ENCODE results near the gene OSBPL9. TPM values are rescaled to one million over a fixed set of nuclear protein-coding genes. Genes with fewer than 3 reads are reported as not detected.

Gene OSBPL9, protein sequence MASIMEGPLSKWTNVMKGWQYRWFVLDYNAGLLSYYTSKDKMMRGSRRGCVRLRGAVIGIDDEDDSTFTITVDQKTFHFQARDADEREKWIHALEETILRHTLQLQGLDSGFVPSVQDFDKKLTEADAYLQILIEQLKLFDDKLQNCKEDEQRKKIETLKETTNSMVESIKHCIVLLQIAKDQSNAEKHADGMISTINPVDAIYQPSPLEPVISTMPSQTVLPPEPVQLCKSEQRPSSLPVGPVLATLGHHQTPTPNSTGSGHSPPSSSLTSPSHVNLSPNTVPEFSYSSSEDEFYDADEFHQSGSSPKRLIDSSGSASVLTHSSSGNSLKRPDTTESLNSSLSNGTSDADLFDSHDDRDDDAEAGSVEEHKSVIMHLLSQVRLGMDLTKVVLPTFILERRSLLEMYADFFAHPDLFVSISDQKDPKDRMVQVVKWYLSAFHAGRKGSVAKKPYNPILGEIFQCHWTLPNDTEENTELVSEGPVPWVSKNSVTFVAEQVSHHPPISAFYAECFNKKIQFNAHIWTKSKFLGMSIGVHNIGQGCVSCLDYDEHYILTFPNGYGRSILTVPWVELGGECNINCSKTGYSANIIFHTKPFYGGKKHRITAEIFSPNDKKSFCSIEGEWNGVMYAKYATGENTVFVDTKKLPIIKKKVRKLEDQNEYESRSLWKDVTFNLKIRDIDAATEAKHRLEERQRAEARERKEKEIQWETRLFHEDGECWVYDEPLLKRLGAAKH
- 100 to 1,000 TPM in 5 of 8 experiments, 10 to 100 TPM in 3; 76.6 to 116 (median 106) TPM for total RNA-seq

DNA sequence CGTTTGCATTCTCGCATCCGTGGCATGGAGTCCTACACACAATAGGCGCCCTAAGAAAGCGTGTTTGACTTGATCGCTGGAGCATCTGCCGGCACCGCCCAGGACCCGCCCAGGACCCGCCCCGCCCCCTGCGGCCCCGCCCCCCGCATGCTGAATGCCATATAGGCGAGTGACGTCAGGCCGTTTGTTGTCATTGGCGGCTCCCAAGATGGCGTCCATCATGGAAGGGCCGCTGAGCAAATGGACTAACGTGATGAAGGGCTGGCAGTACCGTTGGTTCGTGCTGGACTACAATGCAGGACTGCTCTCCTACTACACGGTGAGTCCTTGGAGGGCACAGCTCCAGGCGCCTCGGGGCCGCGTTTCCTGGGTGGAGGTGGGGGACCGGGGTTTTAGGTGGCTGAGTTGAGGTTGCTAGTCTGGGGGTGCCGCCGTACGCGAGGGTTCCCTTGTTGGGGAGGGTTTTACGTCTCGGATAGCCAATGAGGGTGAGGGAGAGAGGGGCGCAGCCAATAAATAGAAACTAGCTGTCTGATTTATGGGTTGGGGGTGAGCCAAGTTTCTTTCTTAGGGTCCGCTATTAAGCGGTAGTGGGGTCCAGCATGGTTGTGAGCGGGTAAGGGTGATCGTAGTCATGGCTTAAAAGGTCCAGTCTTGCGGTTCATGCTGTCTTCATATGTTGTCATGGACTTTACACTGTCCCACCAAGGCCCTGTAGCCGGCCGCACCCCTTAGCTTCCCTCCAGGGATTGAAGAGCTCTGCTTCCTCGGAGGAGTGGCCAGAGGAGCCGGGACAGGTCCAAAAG is at the start of gene OSBPL9:
Gene OSBPL9, plus strand, starts transcription at position 190 of the 806 bp plus-strand sequence. Its CDS starts 19 bp downstream, at position 209.
- in situ Hi-C loops (cut with MboI; ENCODE audit: low pct_unique_long_range_greater_than_20kb in 2 of 9, low sequenced_read_pairs in 9 of 9, unreplicated experiment in 9 of 9) = no loop called here
- H3K4me1 ChIP-seq (replicated peaks in 1 of 2) = peaks cover 10 to 20% of the 10 kb centered on the region in 2 donors
- H3K4me3 ChIP-seq = peak within 1 kb of the TSS; percentile 89 to 98 (median 95)
- H3K27ac ChIP-seq = peak within 1 kb of the TSS; percentile 95 to 98
- WGBS, 10 experiments = 0 to 3% (median 0%) methylated on average over 1 to 24 of the region's 45 CpGs
- ATAC-seq (replicated peaks in 6 of 8) = peak; percentile 88 to 98 (median 97)

DNA sequence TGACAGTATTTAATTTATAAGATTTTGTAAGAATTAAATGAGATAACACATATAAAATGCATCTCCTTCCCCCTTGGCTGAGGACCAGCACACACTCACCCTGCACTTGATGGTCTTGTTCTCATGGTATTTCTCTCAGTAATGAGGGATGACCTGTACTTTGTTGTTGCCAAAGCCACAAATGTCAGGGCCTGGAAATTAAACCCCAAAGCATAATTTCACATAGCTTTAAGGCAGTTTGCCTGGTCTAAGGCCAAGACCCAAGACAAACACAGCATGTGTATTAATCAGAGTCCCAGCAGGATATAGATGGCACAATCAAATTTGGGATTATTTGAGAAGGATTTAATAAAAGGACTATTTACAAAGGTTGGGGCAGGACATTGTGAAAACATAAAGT is 49.2 kb upstream of the OSBPL9 start:
- Histone ChIP-seq H3K4me1 (replicated peaks in 1 of 2) (no peaks in the 10 kb centered on the region), H3K27ac (no peak overlapping the region), H3K4me3 (no peak overlapping the region)
- no peak for ATAC-seq (replicated peaks in 6 of 8)
- in situ Hi-C loops (cut with MboI; ENCODE audit: low pct_unique_long_range_greater_than_20kb in 2 of 9, low sequenced_read_pairs in 9 of 9, unreplicated experiment in 9 of 9) = no loop called here

DNA sequence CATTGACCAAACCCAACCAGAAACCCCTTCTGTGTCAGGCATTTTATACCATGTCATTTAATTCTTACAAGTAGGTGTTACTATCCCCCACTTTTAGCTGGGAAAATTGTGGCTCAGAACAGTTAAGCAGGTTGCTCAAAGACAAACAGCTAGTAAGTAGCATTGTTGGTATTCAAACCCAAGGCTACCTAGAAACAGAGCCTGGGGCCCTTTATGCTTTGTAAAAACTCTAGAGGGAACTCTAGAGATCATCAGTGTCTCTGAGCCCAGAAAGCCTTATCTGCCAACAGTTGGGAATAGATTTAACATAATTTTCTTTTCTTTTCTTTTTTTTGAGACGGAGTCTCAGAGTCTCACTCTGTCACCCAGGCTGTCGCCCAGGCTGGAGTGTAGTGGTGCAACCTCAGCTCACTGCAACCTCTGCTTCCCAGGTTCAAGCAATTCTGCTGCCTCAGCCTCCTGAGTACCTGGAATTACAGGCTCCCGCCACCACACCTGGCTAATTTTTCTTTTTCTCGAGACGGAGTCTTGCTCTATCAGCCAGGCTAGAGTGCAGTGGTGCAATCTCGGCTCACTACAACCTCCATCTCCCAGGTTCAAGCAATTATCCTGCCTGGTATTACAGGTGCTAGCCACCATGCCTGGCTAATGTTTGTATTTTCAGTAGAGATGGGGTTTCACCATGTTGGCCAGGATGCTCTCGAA is 48.5 kb upstream of the OSBPL9 start:
- no peaks in the 10 kb centered on the region for H3K4me1 ChIP-seq (replicated peaks in 1 of 2)
- no peak overlapping the region for H3K27ac ChIP-seq
- WGBS, 10 experiments = 73 to 100% (median 88%) methylated on average over 2 to 7 of the region's 7 CpGs; no CpG with 5 or more reads in 4 of the 10 experiments
- in situ Hi-C loops (cut with MboI; ENCODE audit: low pct_unique_long_range_greater_than_20kb in 2 of 9, low sequenced_read_pairs in 9 of 9, unreplicated experiment in 9 of 9) = no loop called here
- no peak overlapping the region for H3K4me3 ChIP-seq
- ATAC-seq (replicated peaks in 6 of 8) = no peak

DNA sequence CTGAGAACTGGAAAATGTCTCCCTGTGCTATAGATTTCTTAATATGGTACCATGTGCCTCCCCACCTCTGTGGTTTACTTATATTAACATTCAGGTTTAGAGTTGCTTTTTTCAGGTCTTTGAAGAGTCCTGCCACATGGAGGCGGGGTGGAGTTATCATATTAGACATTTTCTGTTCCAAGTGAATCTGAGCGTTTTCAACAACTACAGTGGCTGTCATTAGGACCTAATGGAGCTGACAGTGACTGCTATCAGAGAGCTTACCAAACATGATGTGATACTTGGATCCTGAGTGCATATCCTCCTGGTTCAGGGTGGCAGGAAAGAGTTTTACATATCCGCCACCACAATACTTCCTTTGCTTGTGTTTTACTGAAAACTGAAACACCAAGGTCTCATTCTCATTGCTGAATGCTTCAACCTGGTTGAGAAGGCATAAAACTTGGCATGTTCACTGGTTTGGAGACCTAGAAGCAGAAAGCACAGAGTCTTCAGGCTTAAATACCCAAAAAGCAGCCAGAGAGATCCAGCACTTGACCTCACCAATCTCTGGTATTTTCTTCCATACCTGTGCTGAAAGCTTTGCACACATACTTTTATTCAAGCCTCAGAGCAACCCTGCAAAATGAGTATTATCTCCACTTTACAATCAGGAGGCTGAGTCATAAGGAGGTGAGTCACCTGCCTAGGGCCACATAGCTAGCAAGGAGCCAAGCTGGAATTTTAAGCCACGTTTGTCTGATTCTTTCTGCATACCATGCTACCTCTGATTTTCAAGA is 47.4 kb upstream of the OSBPL9 start:
- in situ Hi-C loops (cut with MboI; ENCODE audit: low pct_unique_long_range_greater_than_20kb in 2 of 9, low sequenced_read_pairs in 9 of 9, unreplicated experiment in 9 of 9) = no loop called here
- peak; percentile 44 to 88 (median 72) for ATAC-seq (replicated peaks in 6 of 8)

DNA sequence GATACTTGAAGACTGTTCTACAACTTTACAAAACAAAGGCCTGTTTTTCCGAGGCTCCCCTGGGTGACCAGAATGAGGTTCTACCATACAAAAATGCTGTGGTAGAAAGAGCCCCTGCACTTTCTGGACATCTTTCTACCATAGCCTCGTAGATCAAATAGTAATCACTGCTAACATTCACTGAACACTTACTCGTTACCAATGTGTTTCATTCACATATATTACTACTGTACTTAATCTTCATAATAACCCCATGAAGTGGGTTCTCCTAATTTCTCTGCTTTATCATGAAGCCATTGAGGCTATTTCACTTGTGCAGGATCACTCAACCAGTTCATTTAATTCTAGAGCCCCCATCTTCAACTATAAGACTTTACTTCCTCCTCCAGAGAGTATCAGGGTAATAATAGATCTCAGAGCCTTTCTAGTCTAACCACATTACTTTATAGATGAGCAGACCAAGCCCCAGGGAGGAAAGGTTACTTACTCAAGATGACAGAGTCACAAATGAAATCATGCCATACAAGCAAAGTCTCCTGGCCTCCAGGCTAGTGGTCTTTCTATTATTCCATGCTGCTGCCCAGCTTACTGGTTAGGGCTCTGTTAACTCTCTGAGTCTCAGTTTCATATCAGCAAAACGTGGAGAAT is 46.7 kb upstream of the OSBPL9 start:
- ATAC-seq (replicated peaks in 6 of 8) = no peak
- H3K4me1 ChIP-seq (replicated peaks in 1 of 2) = no peaks in the 10 kb centered on the region
- no peak overlapping the region for H3K27ac ChIP-seq
- in situ Hi-C loops (cut with MboI; ENCODE audit: low pct_unique_long_range_greater_than_20kb in 2 of 9, low sequenced_read_pairs in 9 of 9, unreplicated experiment in 9 of 9) = no loop called here
- H3K4me3 ChIP-seq = no peak overlapping the region
- WGBS, 10 experiments = 33 to 100% (median 68%) methylated on average over 1 to 4 of the region's 4 CpGs; no CpG with 5 or more reads in 1 of the 10 experiments

More for the DNA sequence above, 47.4 kb upstream of the OSBPL9 start:
- no peak overlapping the region for H3K4me3 ChIP-seq
- H3K4me1 ChIP-seq (replicated peaks in 1 of 2) = no peaks in the 10 kb centered on the region
- 0 to 82% (median 57%) methylated on average over 1 to 4 of the region's 4 CpGs; no CpG with 5 or more reads in 1 of the 10 experiments for WGBS, 10 experiments
- no peak overlapping the region for H3K27ac ChIP-seq

DNA sequence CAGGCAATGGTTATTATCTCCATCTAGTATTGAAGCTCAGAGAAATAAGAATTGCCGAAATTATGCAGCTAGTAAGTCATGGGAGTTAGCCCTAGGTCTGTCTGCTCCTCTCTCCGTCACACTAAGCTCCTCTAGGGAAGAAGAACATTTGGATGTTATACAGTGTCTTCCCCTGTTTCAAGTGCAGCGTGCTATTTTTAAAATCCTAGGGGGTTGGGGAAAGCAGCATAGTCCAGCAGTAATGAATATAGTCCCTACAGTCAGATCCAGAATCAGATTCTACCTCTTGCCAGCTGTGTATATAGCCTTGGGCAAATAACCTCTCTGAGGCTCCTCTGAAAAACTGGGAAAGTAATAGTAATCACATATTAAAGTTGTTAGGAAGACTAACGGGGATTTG is 44.5 kb upstream of the OSBPL9 start:
- H3K4me3 ChIP-seq = no peak overlapping the region
- 0 to 100% (median 86%) methylated on average over 1 to 4 of the region's 4 CpGs; no CpG with 5 or more reads in 2 of the 10 experiments for WGBS, 10 experiments
- H3K27ac ChIP-seq = no peak overlapping the region
- no peaks in the 10 kb centered on the region for H3K4me1 ChIP-seq (replicated peaks in 1 of 2)
- in situ Hi-C loops (cut with MboI; ENCODE audit: low pct_unique_long_range_greater_than_20kb in 2 of 9, low sequenced_read_pairs in 9 of 9, unreplicated experiment in 9 of 9) = no loop called here
- ATAC-seq (replicated peaks in 6 of 8) = peak in 1 of 8 experiments; percentile 47

DNA sequence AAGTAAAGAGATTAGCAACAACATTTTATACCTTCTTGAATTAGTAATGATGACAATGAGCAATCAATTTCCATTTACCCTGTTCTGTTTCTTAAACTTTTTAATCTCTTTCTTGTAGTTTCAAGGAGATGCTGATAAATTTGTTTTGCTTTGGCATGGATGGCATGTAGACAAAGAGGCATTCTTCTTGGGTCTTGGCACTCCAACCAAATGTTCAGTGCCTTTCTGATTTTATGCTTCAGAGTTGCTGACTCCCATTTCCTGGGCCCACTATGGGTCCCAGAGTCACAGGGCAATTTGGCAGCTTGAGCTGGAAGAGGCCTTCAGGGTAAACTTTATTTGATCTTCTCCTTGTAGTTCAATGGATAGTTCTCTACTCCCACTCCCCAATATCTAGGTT is 42.1 kb upstream of the OSBPL9 start:
- in situ Hi-C loops (cut with MboI; ENCODE audit: low pct_unique_long_range_greater_than_20kb in 2 of 9, low sequenced_read_pairs in 9 of 9, unreplicated experiment in 9 of 9) = no loop called here
- ATAC-seq (replicated peaks in 6 of 8) = no peak

DNA sequence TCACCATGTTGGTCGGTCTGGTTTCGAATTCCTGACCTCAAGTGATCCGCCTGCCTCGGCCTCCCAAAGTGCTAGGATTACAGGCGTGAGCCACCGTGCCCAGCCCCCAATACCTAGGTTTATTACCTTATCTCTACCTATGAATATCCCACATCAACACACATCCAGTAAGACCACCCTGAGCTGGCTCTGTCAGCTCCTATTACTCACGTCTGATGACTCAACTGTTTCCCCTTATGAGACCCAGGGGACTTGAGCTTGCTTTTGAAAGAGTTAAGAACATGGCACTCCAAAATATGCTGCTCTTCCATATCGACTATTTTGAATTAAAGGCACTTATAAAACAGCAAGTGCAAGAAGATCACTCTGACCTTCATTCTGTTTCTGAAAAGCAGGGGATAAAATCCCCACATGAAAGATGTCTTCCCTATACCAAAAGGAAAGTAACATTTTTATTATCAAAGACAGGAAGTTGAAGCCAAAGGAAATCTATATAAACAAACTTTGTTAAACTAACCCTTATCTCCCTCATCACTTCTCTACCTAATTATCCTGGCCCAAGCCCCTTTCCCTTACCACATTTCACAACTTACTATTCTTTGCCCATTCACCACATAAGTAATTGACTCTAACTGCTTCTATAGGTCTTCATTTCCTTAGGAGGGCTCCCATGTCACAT is 41.3 kb upstream of the OSBPL9 start:
- no peaks in the 10 kb centered on the region for H3K4me1 ChIP-seq (replicated peaks in 1 of 2)
- in situ Hi-C loops (cut with MboI; ENCODE audit: low pct_unique_long_range_greater_than_20kb in 2 of 9, low sequenced_read_pairs in 9 of 9, unreplicated experiment in 9 of 9) = no loop called here
- H3K4me3 ChIP-seq = no peak overlapping the region
- ATAC-seq (replicated peaks in 6 of 8) = peak in 1 of 8 experiments; percentile 32
- WGBS, 10 experiments = 60 to 93% (median 87%) methylated on average over 1 to 7 of the region's 8 CpGs; no CpG with 5 or more reads in 1 of the 10 experiments
- H3K27ac ChIP-seq = no peak overlapping the region

More for the DNA sequence above, 42.1 kb upstream of the OSBPL9 start:
- H3K4me1 ChIP-seq (replicated peaks in 1 of 2) = no peaks in the 10 kb centered on the region
- no peak overlapping the region for H3K4me3 ChIP-seq
- H3K27ac ChIP-seq = no peak overlapping the region

DNA sequence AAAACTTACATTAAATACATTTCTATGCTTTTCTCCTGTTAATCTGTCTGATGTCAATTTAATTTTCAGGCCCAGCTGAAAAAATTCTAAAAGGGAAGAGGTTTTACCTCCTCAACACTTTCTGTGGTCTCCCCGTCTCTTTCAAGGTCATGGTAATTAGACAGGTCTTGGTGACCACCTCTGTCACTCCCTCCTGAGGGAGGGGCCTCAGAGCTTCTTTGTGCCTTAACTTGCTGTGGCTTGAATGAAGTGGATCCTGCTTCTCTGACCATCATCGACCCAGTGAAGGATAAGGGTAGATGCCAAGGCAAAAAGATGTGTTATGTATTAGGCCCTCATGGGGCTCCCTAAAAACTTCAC is 40.8 kb upstream of the OSBPL9 start:
- H3K4me1 ChIP-seq (replicated peaks in 1 of 2) = no peaks in the 10 kb centered on the region
- in situ Hi-C loops (cut with MboI; ENCODE audit: low pct_unique_long_range_greater_than_20kb in 2 of 9, low sequenced_read_pairs in 9 of 9, unreplicated experiment in 9 of 9) = no loop called here
- WGBS, 10 experiments = 54 to 100% (median 83%) methylated on average over 1 to 2 of the region's 2 CpGs; no CpG with 5 or more reads in 3 of the 10 experiments
- no peak overlapping the region for H3K4me3 ChIP-seq
- no peak for ATAC-seq (replicated peaks in 6 of 8)
- no peak overlapping the region for H3K27ac ChIP-seq

DNA sequence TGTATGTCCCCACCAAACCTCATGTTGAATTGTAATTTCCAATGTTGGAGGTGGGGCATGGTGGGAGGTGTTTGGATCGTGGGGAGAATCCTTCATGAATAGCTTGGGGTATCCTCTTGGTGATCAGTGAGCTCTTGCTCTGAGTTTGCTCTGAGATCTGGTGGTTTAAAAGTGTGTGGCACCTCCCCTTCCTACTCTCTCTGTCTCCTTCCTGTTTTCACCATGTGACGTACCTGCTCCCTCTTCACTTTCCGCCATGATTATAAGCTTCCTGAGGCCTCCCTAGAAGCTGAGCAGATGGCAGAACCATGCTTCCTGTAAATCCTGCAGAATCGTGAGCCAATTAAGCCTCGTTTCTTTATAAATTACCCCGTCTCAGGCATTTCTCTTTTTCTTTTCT is 40.0 kb upstream of the OSBPL9 start:
- no peak overlapping the region for H3K27ac ChIP-seq
- in situ Hi-C loops (cut with MboI; ENCODE audit: low pct_unique_long_range_greater_than_20kb in 2 of 9, low sequenced_read_pairs in 9 of 9, unreplicated experiment in 9 of 9) = no loop called here
- H3K4me3 ChIP-seq = no peak overlapping the region
- ATAC-seq (replicated peaks in 6 of 8) = no peak
- H3K4me1 ChIP-seq (replicated peaks in 1 of 2) = no peaks in the 10 kb centered on the region
- WGBS, 10 experiments = 75 to 100% (median 90%) methylated on average over 2 to 6 of the region's 6 CpGs

DNA sequence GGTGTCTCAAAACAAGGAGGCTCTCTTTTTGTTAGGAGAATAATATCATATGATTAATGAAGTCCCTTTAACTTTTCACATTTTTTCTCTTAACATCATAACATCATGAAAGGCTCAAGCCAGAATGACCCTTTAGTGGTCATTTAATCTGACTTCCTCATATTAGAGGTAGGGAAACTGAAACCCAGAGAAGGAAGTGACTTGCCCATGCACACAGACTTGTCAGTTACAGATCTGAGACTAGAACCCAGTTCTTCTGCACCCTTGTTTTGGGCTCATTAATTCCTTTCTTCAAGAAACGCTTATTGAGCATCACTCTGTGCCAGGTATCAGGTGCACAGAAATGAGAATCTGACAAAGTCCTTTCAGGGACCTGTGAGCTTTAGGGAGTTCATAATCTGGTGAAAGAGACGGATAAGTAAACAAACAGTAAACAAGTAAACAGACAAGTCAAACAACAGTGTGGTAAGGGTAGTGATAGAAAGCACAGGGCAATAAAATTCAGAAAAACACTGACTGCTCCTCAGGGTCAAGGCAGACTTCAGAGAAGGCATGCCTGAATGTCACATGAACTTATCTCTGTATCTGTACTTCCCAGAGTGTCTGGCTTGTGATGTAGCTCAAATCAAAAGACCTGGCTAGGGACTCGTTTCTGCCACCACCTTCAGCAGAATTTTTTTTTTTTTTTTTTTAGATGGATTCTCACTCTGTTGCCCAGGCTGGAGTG is 38.3 kb upstream of the OSBPL9 start:
- ATAC-seq (replicated peaks in 6 of 8) = no peak
- in situ Hi-C loops (cut with MboI; ENCODE audit: low pct_unique_long_range_greater_than_20kb in 2 of 9, low sequenced_read_pairs in 9 of 9, unreplicated experiment in 9 of 9) = no loop called here
- WGBS, 10 experiments = 40 to 100% (median 58%) methylated on average over 1 to 3 of the region's 3 CpGs; no CpG with 5 or more reads in 1 of the 10 experiments
- no peak overlapping the region for H3K4me3 ChIP-seq
- H3K4me1 ChIP-seq (replicated peaks in 1 of 2) = no peaks in the 10 kb centered on the region
- no peak overlapping the region for H3K27ac ChIP-seq
